Measurements from ENCODE around the gene PILRA. TPM values are rescaled to one million over a fixed set of nuclear protein-coding genes. Genes with fewer than 3 reads are reported as not detected.
"Not testable (repeated sequence)": the region's sequence is repeated elsewhere in the genome, so short reads cannot be mapped to it uniquely, and the experiment has no call there.

PILRA gene
- polyA plus RNA-seq, 1 of the 3 experiments (the other 2 are of a cell fraction), result 0.89 TPM

DNA sequence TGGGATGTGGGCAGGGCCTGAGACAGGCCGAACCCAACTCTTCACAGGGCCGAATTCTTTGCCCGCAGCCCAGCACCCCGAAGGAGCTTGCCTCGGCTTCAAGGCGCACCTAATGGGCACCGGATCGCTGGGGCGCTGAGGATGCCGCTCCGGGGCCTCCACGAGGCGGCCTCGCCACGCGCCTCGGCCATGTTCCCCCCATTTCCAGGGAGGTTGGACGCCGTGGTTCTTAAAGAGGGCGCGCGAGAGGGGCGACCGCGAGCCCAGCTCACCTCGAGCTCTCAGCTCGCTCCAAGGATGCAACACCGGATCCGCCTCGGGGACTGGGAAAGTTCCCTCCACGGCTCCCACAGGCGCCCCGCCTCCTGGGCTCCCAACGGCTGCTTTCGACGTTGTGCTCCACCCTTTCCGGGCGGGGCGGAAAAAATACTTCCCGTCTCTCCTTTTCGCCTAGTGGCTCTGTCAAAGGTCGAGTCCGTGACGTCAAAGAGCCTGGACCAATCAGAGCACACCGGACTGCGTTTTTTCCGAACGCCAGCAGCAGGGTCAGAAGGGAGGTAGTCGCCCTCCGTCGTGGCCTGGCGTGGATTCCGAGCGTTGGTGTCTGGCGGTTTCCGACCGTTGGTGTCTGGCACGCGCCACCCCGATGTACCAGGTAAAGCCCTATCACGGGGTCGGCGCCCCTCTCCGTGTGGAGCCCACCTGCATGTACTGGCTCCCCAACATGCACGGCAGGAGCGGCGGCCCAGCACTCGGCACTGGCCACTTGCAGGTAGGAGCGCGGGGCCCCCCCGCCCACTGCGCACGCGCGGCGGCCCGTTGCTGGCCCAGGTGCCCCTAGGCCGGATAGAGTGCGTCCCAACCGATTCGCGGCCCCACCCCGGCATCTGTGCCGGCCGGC, 37.5 kb upstream of the PILRA start:
- peak overlapping the region; percentile 95 for H3K9ac ChIP-seq

DNA sequence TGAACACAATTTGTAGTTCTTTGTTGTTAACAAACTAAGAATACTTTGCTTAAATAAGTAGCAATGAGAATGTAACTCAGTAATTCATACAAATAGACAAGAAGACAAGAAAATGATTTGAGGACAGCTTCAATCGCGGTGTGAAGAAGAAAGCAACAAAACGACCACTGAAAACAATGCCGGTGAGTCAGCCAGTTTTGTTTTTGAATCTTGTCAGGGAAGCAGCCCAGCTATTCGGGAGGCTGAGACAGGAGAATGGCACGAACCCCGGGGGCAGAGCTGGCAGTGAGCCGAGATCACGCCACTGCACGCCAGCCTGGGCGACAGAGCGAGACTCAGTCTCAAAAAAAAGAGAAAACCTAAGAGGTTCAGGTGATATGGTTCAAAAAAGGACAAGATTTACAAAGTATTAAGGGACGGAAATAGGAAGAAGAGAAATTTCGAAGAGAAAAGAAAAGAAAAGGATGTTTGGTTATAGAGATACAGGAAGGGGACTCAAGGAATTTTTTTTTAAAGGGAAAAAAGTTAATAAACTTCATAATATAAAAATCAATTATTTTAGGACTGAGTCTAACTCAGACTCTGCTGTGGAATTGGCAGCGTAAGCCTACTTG, 35.1 kb upstream of the PILRA start:
- Histone ChIP-seq H3K4me2 (peak overlapping the region; percentile 56), H3F3A (replicated peaks; ENCODE audit: insufficient read depth) (peaks cover 13% of the 10 kb centered on the region), H3K36me3 (replicated peaks in 1 of 2; ENCODE audit: control insufficient read depth in 1 of 2, insufficient read depth in 2 of 2, low read length in 1 of 2) (peaks cover 27 to 37% of the 10 kb centered on the region in 2 experiments), H4K20me1 (ENCODE audit: insufficient read depth) (peaks cover 13% of the 10 kb centered on the region), H3K79me2 (ENCODE audit: insufficient read depth) (peaks cover 91% of the 10 kb centered on the region)
- POLR2A ChIA-PET; CTCF ChIA-PET; H3K4me3 ChIP-seq (ENCODE audit: low read depth in 2 of 2, low read length in 1 of 2); H2AFZ ChIP-seq (ENCODE audit: low read depth); H3K9me2 ChIP-seq; H3K9ac ChIP-seq; H3K9me3 ChIP-seq; H3K27me3 ChIP-seq (ENCODE audit: insufficient read depth); H3K27ac ChIP-seq (ENCODE audit: low read depth in 2 of 2, low read length in 1 of 2); DNase-seq; H3K4me1 ChIP-seq (ENCODE audit: control insufficient read depth in 1 of 2, insufficient read depth in 2 of 2, low read depth in 1 of 2, low read length in 1 of 2): not testable (repeated sequence)
- WGBS (ENCODE audit: low lambda C conversion rate), result 80% methylated on average over 15 of the region's 15 CpGs

More for the DNA sequence above, 37.5 kb upstream of the PILRA start:
- 1% methylated on average over 50 of the region's 85 CpGs for WGBS (ENCODE audit: low lambda C conversion rate)
- Histone ChIP-seq H3K79me2 (ENCODE audit: insufficient read depth) (peaks cover 83% of the 10 kb centered on the region), H2AFZ (ENCODE audit: low read depth) (peak overlapping the region; percentile 86), H3K27ac (ENCODE audit: low read depth in 2 of 2, low read length in 1 of 2) (peak overlapping the region; percentile 90 to 94), H3K36me3 (replicated peaks in 1 of 2; ENCODE audit: control insufficient read depth in 1 of 2, insufficient read depth in 2 of 2, low read length in 1 of 2) (peaks cover 7 to 17% of the 10 kb centered on the region in 2 experiments), H3F3A (replicated peaks; ENCODE audit: insufficient read depth) (peaks cover 13% of the 10 kb centered on the region), H3K4me3 (ENCODE audit: low read depth in 2 of 2, low read length in 1 of 2) (peak overlapping the region; percentile 88 to 99), H3K4me2 (peak overlapping the region; percentile 91)
- not testable (repeated sequence) for H3K9me3 ChIP-seq; H3K9me2 ChIP-seq; H3K27me3 ChIP-seq (ENCODE audit: insufficient read depth); H4K20me1 ChIP-seq (ENCODE audit: insufficient read depth); H3K4me1 ChIP-seq (ENCODE audit: control insufficient read depth in 1 of 2, insufficient read depth in 2 of 2, low read depth in 1 of 2, low read length in 1 of 2)
- ChIA-PET CTCF (interaction anchor here (0.8 kb wide), 1 partner anchor 205 kb away, joined by 3 read pairs; no protein-coding TSS in a partner anchor), POLR2A (interaction anchor here (0.6 kb wide), 1 partner anchor 48 kb away, joined by 3 read pairs; no protein-coding TSS in a partner anchor)
- TF ChIP-seq CHD2 (IDR thresholded peaks at IDR 0.05; ENCODE audit: low read length, partially characterized antibody), result peak; percentile 88
- TF ChIP-seq MXI1 (IDR thresholded peaks at IDR 0.05; ENCODE audit: low read depth, low read length), result peak; percentile 82
- peak; percentile 99 for TF ChIP-seq POLR2AphosphoS5 (IDR thresholded peaks at IDR 0.05; ENCODE audit: low read depth, low read length)
- TF ChIP-seq, protein P1, sequence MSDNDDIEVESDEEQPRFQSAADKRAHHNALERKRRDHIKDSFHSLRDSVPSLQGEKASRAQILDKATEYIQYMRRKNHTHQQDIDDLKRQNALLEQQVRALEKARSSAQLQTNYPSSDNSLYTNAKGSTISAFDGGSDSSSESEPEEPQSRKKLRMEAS (IDR thresholded peaks at IDR 0.05; ENCODE audit: low read depth), result peak; percentile 55
- TF ChIP-seq ELF1 (IDR thresholded peaks at IDR 0.05), result peak; percentile 63
- TF ChIP-seq, protein P2, sequence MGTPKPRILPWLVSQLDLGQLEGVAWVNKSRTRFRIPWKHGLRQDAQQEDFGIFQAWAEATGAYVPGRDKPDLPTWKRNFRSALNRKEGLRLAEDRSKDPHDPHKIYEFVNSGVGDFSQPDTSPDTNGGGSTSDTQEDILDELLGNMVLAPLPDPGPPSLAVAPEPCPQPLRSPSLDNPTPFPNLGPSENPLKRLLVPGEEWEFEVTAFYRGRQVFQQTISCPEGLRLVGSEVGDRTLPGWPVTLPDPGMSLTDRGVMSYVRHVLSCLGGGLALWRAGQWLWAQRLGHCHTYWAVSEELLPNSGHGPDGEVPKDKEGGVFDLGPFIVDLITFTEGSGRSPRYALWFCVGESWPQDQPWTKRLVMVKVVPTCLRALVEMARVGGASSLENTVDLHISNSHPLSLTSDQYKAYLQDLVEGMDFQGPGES (IDR thresholded peaks at IDR 0.05; ENCODE audit: low read depth, low read length), result peak; percentile 33; the same call in 1 of the 2 replicates
- TF ChIP-seq RFX5 (IDR thresholded peaks at IDR 0.05; ENCODE audit: low read length), result peak; percentile 90
- peak; percentile 74 for TF ChIP-seq TAF1 (IDR thresholded peaks at IDR 0.05; ENCODE audit: borderline replicate concordance, low read depth, low read length)
- peak; percentile 17; the same call in 1 of the 2 replicates for TF ChIP-seq FOXM1 (IDR thresholded peaks at IDR 0.05; ENCODE audit: low read depth)
- peak; percentile 78 for TF ChIP-seq NRF1 (IDR thresholded peaks at IDR 0.05; ENCODE audit: low read depth, low read length)
- peak; percentile 77 for TF ChIP-seq GABPA (IDR thresholded peaks at IDR 0.05; ENCODE audit: low read depth)
- peak; percentile 21; the same call in 1 of the 2 replicates for TF ChIP-seq SIN3A (IDR thresholded peaks at IDR 0.05; ENCODE audit: borderline replicate concordance, low read depth, low read length)
- TF ChIP-seq TCF12 (IDR thresholded peaks at IDR 0.05), result peak; percentile 2; the same call in 1 of the 2 replicates
- DNase-seq, result peak; percentile 92

DNA sequence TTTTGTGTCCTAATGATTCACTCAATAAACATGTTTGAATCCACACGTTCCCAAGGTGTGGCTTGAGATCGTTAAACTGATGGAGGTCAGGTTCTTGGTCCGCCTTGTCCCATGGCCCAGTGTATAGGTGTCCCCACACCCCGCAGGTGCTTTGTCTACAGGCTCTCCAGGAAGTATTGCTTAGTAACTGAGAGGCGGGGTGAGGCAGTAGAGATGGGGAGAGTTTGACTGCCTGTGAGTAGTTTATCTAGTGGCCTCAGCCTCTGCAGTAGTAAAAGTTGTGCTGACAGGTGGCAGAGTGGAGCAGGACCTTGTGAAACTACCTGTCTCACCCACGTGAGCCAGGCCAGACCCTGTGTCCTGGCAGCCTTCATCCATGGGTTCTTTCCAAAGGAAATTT, 32.0 kb upstream of the PILRA start:
- peaks cover 89% of the 10 kb centered on the region for H3K79me2 ChIP-seq (ENCODE audit: insufficient read depth)
- H3K4me2 ChIP-seq; DNase-seq; POLR2A ChIA-PET; H3K27ac ChIP-seq (ENCODE audit: low read depth in 2 of 2, low read length in 1 of 2); H3K9me2 ChIP-seq; H3K4me3 ChIP-seq (ENCODE audit: low read depth in 2 of 2, low read length in 1 of 2); H3K27me3 ChIP-seq (ENCODE audit: insufficient read depth); H3K9me3 ChIP-seq; H3K9ac ChIP-seq; H2AFZ ChIP-seq (ENCODE audit: low read depth): not testable (repeated sequence)
- H3K36me3 ChIP-seq (replicated peaks in 1 of 2; ENCODE audit: control insufficient read depth in 1 of 2, insufficient read depth in 2 of 2, low read length in 1 of 2), result peaks cover 35 to 55% of the 10 kb centered on the region in 2 experiments
- H3K4me1 ChIP-seq (ENCODE audit: control insufficient read depth in 1 of 2, insufficient read depth in 2 of 2, low read depth in 1 of 2, low read length in 1 of 2), result peaks cover 3 to 12% of the 10 kb centered on the region in 2 experiments; a peak in 2 of 4 replicates
- H3F3A ChIP-seq (replicated peaks; ENCODE audit: insufficient read depth), result peaks cover 25% of the 10 kb centered on the region
- WGBS (ENCODE audit: low lambda C conversion rate), result 73% methylated on average over 6 of the region's 6 CpGs
- peaks cover 31% of the 10 kb centered on the region for H4K20me1 ChIP-seq (ENCODE audit: insufficient read depth)
- CTCF ChIA-PET, result interaction anchor here (1.2 kb wide), 1 partner anchor 69 kb away, joined by 3 read pairs; no protein-coding TSS in a partner anchor

All from SK-N-SH (cell line).